GM10248 (cell line): ENCODE data around the gene HOXA13.

ENCODE experiments used
- CTCF ChIA-PET: fragments of 300-600 bp; sonication (Branson Sonifier 250); formaldehyde crosslinking; extraction: SDS; loops from one replicate; lab custom pipeline; 2021; ENCODE audit warnings: antibody characterized with exemption; lab: Yijun Ruan, JAX
- POLR2A ChIA-PET: fragments of 350-650 bp; sonication (Branson Sonifier 250); formaldehyde crosslinking; extraction: SDS; loops from one replicate; lab custom pipeline; 2020; ENCODE audit warnings: antibody characterized with exemption; lab: Yijun Ruan, JAX
- DNase-seq: peaks from one replicate; pipeline ENCODE4 v3.0.0; 2012; ENCODE audit errors: extremely low spot score
- TF ChIP-seq, protein P1 (sequence below): IDR thresholded peaks from 2 replicates; pipeline ENCODE4 v1.5.1; 2012; ENCODE audit warnings: mild to moderate bottlenecking, low read depth; ENCODE audit errors: extremely low read depth, missing control alignments, control extremely low read depth

HOXA13 gene

DNA sequence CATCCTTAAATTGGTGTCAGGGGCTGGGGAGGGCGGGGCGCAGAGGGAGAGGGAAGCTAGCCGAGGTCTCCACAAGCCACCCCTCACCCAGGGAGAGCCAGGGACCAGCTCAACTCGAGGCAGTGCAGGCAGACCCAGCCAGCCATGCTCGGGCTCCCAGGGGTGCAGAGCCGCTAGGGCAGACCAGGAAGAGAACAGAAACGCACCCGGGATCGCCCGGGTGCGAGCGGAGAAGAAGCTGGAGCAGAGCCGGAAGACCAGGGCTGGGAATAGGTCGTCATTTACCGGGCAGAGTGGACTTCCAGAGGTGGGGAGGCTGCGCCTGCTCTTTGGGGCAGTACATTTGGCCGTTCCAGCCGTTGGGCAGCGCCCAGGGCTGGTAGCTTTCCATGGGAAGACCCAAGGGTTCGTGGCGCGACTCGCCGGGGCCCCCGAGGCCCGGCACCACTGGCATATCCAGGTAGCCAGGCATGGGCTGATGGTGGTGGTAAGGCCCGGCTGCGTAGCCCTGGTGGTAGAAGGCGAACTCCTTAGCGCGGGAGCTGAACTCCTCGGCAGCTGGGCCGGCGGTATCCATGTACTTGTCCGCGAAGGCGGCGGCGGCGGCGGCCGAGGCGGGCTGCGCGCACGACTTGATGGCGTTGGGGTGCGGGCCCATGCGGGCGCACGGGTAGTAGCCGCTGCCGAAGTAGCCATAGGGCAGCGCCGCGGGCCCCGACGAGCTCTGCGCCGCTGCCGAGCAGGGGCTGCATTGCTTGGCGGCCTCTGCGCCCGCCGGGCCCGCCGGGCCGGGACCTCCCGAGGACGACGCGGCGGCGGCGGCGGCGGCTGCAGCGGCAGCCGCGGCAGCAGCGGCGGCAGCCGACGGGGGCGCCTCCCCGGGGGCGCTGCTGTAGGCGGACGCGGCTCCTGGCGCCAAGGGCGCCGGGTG is 755 bp downstream of the HOXA13 start:
- TF ChIP-seq, protein P1, sequence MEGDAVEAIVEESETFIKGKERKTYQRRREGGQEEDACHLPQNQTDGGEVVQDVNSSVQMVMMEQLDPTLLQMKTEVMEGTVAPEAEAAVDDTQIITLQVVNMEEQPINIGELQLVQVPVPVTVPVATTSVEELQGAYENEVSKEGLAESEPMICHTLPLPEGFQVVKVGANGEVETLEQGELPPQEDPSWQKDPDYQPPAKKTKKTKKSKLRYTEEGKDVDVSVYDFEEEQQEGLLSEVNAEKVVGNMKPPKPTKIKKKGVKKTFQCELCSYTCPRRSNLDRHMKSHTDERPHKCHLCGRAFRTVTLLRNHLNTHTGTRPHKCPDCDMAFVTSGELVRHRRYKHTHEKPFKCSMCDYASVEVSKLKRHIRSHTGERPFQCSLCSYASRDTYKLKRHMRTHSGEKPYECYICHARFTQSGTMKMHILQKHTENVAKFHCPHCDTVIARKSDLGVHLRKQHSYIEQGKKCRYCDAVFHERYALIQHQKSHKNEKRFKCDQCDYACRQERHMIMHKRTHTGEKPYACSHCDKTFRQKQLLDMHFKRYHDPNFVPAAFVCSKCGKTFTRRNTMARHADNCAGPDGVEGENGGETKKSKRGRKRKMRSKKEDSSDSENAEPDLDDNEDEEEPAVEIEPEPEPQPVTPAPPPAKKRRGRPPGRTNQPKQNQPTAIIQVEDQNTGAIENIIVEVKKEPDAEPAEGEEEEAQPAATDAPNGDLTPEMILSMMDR: no peak
- POLR2A ChIA-PET: no interaction called here
- no peak for DNase-seq
- CTCF ChIA-PET: interaction anchor here (1.0 to 2.7 kb wide), 7 partner anchors 10 to 895 kb away, joined by 3 to 12 read pairs (median 3); no protein-coding TSS in a partner anchor

DNA sequence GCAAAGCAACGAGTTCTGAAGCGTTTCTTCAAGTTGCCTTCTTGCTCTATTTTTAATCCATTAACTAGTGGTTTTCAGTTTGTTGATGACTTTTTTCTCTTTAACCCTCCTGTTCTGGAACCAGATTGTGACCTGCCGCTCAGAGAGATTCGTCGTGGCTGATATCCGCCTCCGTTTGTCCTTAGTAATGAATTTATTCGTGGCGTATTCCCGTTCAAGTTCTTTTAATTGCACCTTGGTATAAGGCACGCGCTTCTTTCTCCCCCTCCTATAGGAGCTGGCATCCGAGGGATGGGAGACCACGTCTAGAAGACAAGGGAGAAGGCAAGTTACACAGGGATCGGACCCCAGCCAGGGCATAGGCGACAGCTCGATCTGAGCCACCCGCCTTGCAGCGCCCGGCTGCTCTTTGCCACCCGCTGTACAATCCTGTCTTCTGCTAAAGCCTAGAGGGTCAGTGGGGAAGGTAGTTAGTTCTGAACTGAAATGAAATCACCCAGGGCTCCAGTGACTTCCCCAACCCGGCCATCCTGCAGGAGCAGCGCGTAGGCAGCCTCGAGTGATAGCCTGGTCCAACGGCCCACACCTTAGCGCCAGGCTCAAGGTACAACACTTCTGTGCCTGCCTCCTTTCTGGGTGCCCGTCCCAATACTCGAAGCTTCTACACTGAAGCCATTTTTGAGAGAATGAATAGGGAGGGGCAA is 1.6 kb downstream of the HOXA13 start:
- ChIA-PET POLR2A (no interaction called here), CTCF (interaction anchor here (1.0 to 2.7 kb wide), 5 partner anchors 11 to 896 kb away, joined by 3 to 12 read pairs (median 6); no protein-coding TSS in a partner anchor)
- TF ChIP-seq, protein P1: no peak
- no peak for DNase-seq

DNA sequence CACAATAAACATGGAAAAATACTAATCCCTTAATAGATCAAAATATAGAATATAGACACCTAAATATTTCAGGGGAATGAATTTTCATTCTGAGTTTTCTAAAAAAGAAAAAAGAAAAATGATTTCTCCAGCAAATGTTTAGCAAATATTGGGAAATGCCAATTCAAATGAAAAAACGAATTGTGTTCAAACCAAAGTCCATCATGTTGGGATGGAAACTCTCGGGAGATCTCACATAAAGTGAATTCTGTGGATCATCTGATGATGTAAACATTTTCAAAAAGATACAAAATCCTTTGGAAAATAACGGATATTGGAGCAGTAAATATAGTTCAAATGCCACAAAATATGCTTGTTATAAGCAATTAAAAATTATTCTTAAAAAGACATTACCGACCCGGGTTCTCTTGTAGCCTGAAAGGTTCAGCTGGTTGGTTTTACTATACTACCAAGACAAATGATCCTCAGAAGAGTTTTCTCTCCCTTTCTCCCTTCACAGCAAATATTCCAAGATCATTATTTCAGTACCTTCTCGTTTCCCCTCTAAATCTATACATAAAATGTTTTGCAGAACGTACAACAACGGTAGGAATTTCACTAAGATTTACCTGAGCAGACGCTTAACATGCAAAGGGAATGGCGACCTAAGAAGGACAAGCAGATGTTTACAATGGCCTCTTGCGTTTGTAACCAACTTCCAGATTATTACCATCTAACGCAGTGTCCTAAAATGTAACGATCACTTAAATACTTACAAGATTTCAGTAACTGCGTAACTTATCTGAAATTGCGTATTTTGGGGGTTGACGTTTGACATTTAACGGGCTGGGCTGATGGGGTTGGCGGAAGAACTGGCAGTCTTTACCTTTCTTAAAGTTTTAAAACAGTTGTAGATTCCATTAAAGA is 2.5 kb downstream of the HOXA13 start:
- POLR2A ChIA-PET: no interaction called here
- DNase-seq: no peak
- CTCF ChIA-PET: interaction anchor here (1.0 to 2.5 kb wide), 2 partner anchors 14 to 823 kb away, joined by 3 to 11 read pairs; no protein-coding TSS in a partner anchor
- TF ChIP-seq, protein P1: no peak

DNA sequence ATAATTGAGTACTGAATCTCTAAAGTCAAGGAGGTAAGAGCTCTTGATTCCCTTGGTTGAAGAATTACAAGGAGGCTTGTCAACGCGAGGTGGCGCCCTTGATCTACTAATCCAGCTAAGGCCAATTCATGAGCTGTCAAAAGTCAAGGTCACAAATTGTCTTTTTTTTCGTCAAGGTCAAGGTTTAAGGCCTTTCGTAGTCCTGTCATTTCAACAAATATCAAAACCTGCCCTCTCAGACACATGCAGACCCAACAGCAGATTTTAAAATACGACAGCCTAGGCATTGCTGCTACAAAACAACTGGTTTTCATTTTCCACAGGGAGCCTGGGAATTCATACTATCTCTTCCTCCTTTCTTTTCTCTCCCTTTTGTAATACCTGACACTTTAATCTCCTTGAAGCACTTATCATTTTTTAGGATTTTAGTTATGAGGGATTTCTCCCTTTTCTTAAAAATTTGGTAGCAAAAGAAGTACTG is 3.6 kb downstream of the HOXA13 start:
- TF ChIP-seq, protein P1: peak; percentile 77
- CTCF ChIA-PET: interaction anchor here (0.6 to 4.9 kb wide), 57 partner anchors 8 to 1356 kb away, joined by 3 to 79 read pairs (median 4); partner anchors contain the start of genes EVX1, HOXA11, HOXA5 and HOXA9
- POLR2A ChIA-PET: no interaction called here
- peak; percentile 61 for DNase-seq

DNA sequence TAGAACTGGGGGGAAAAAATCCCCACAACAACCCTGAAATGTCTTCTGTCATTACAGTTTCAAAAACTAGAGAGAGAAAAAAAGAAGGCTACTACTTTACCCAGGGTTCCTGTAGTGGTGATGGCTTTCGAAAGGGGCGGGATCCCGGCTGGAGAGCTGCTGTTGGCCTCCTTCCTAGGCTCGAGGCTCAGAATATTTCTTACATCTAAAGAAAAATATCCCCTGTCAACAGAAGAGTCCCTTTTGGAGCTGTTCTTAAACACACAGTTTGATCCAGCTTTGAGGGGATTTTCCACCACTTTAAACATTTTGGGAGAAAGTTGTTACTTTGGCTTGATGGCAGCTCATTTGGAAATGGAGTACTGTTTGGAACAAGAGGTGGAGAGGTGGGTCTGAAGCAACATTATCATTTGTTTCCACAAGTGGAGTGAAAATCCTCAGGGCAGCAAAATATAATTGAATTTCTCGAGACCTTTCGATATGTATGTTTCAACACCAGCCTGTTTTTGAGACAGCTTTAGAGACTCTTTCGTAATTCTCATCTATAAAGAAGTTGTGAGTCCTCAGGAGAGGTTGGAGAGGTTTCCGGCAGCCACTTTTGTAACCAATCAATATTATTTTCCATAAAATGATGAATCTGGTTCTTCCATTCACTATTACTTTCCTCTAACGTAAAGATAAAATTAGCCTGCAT is 5.1 kb downstream of the HOXA13 start:
- no peak for DNase-seq
- TF ChIP-seq, protein P1: no peak
- ChIA-PET CTCF (interaction anchor here (0.9 to 4.9 kb wide), 16 partner anchors 10 to 902 kb away, joined by 3 to 79 read pairs (median 8); partner anchors contain the start of gene HOXA11), POLR2A (no interaction called here)
